ENCODE data around the gene RASSF1.

- TF ChIP-seq EZH2 (IDR thresholded peaks at IDR 0.05; ENCODE audit: insufficient read depth, low read length) (no peak), CTCF (IDR thresholded peaks at IDR 0.05; ENCODE audit: insufficient read depth, low read depth, low read length) (no peak)
Observed at GRCh38 chr3:50372349-50372748, 31.7 kb upstream of the RASSF1 start.

Measured in astrocyte (in vitro differentiated cells and primary cell).